Measurements from ENCODE around the gene CCL22.

DNA sequence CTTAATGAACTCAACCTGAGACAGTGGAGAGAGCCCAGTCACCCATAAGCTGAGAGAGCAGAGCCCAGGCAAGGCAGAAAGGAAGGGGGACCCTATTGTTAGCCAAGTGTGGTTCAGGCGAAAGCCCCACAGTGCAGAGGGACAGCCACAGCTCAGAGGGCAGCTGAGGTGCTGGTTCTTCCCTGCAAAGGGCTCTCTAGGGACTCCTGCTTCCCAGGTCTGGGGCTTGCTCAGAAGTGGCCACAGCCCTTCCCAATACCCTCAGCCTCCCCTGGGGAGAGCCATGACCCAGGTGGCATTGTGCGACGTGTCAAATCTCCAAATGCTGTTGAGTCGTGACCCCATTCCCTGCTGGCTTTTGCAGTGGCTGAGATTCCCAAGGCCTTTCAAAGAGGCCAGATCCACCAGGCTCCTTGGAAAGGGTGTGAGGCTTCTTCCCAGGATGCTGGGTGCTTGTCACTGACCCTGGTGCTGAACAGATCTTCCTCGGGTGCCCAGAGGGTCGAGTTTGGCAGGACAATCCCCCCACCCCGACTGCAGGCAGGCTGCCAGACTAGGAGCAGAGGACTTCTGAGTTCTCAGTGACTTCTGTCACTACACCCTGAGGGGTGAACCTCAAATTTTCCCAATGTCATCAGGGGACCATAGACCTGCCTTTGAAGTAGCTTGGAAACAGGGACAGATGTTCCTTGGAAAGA lies 43.5 kb downstream of the CCL22 start:
- TF ChIP-seq, protein P1, sequence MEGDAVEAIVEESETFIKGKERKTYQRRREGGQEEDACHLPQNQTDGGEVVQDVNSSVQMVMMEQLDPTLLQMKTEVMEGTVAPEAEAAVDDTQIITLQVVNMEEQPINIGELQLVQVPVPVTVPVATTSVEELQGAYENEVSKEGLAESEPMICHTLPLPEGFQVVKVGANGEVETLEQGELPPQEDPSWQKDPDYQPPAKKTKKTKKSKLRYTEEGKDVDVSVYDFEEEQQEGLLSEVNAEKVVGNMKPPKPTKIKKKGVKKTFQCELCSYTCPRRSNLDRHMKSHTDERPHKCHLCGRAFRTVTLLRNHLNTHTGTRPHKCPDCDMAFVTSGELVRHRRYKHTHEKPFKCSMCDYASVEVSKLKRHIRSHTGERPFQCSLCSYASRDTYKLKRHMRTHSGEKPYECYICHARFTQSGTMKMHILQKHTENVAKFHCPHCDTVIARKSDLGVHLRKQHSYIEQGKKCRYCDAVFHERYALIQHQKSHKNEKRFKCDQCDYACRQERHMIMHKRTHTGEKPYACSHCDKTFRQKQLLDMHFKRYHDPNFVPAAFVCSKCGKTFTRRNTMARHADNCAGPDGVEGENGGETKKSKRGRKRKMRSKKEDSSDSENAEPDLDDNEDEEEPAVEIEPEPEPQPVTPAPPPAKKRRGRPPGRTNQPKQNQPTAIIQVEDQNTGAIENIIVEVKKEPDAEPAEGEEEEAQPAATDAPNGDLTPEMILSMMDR (conservative IDR thresholded peaks at IDR 0.05; ENCODE audit: low read length): no peak
- no peak for TF ChIP-seq EZH2phosphoT487 (IDR thresholded peaks at IDR 0.05; ENCODE audit: borderline replicate concordance)
